ENCODE results near the gene KIF11.
A peak's percentile ranks its signal among the peaks of the same experiment; 100 is the strongest.

- no peak for TF ChIP-seq CTCF (conservative IDR thresholded peaks at IDR 0.05; ENCODE audit: low read depth, low read length)
- 0 out of 2 replicates have a peak, but pooled peaks have one; percentile 63 for TF ChIP-seq POLR2A (IDR thresholded peaks at IDR 0.05; ENCODE audit: low read depth, low read length)
- TF ChIP-seq MXI1 (IDR thresholded peaks at IDR 0.05; ENCODE audit: borderline replicate concordance, low read depth, low read length) = no peak
- TF ChIP-seq NFE2L2 (IDR thresholded peaks at IDR 0.05; ENCODE audit: low read depth, low read length) = no peak
- no peak for TF ChIP-seq RFX5 (IDR thresholded peaks at IDR 0.05; ENCODE audit: low read depth, low read length)
- TF ChIP-seq FOS (IDR thresholded peaks at IDR 0.05; ENCODE audit: low read depth, low read length) = no peak
- no peak for TF ChIP-seq RCOR1 (IDR thresholded peaks at IDR 0.05; ENCODE audit: insufficient replicate concordance, low read length)
- TF ChIP-seq MAZ (IDR thresholded peaks at IDR 0.05; ENCODE audit: borderline replicate concordance, low read depth, low read length) = peak; percentile 14; the same call in 1 of the 2 replicates
- TF ChIP-seq SMC3 (IDR thresholded peaks at IDR 0.05; ENCODE audit: low read depth, low read length) = no peak
- TF ChIP-seq BHLHE40 (IDR thresholded peaks at IDR 0.05; ENCODE audit: low read depth, low read length) = peak; percentile 16; the same call in 1 of the 2 replicates
- no peak for TF ChIP-seq CHD1 (IDR thresholded peaks at IDR 0.05; ENCODE audit: low read depth, low read length)
Measured at GRCh38 chr10:92591550-92592022, 1.3 kb upstream of the KIF11 start.
